IMR-90 (cell line): ENCODE results near the gene DGKG. TPM values are rescaled to one million over a fixed set of nuclear protein-coding genes. Genes with fewer than 3 reads are reported as not detected.

Experiments
- ATAC-seq: fragments of 200-7000 bp; cut with Tn5 transposase; 2 replicates; pipeline ENCODE4 v1.9.1; 2020; ENCODE audit warnings: low read depth, mild to moderate bottlenecking, moderate library complexity
- BruUV-seq: library from RNA; stranded (reverse); fragments of 400-500 nt; replicated peaks from 2 replicates; lab custom pipeline; 2021; lab: Mats Ljungman, UMichigan
- CTCF ChIA-PET: fragments of 300-600 bp; formaldehyde crosslinking; extraction: SDS; loops from one replicate; lab custom pipeline; 2021; ENCODE audit warnings: antibody characterized with exemption; lab: Yijun Ruan, JAX
- POLR2A ChIA-PET: fragments of 300-600 bp; sonication (Branson Sonifier 250); formaldehyde crosslinking; loops from one replicate; lab custom pipeline; 2022; ENCODE audit warnings: antibody characterized with exemption; ENCODE audit not compliant: unreplicated experiment; lab: Charles Lee
- DNase-seq: peaks from one replicate; pipeline ENCODE4 v3.0.0; 2013
- H2AFZ ChIP-seq: replicated peaks from 2 replicates; pipeline ENCODE3; 2013; ENCODE audit warnings: low read length, mild to moderate bottlenecking; ENCODE audit not compliant: poor library complexity
- H2AK5ac ChIP-seq: 2 replicates; pipeline ENCODE4 v1.6.1; 2013; ENCODE audit warnings: low read depth, low read length, inconsistent platforms
- H2AK9ac ChIP-seq: replicated peaks from 2 replicates; pipeline ENCODE3; 2013; ENCODE audit warnings: mild to moderate bottlenecking, low read depth, low read length, moderate library complexity; ENCODE audit not compliant: poor library complexity
- H2BK120ac ChIP-seq: 2 replicates; pipeline ENCODE4 v1.6.1; 2013; ENCODE audit warnings: low read depth, low read length, inconsistent platforms
- H2BK15ac ChIP-seq: 3 replicates; pipeline ENCODE4 v1.6.1; 2013; ENCODE audit warnings: low read depth, low read length, inconsistent platforms
- H2BK20ac ChIP-seq: 2 replicates; pipeline ENCODE4 v1.6.1; 2013; ENCODE audit warnings: low read depth, mild to moderate bottlenecking, inconsistent platforms, low read length, moderate library complexity
- H2BK5ac ChIP-seq: 2 replicates; pipeline ENCODE4 v1.6.1; 2013; ENCODE audit warnings: mild to moderate bottlenecking, low read depth, low read length, inconsistent platforms; ENCODE audit not compliant: poor library complexity, severe bottlenecking
- H3K14ac ChIP-seq: replicated peaks from 2 replicates; pipeline ENCODE4 v1.6.1; 2013; ENCODE audit warnings: low read depth, low read length, inconsistent platforms
- H3K18ac ChIP-seq: 2 replicates; pipeline ENCODE4 v1.6.1; 2013; ENCODE audit warnings: low read depth, low read length, control low read depth
- H3K23ac ChIP-seq: 2 replicates; pipeline ENCODE4 v1.6.1; 2013; ENCODE audit warnings: low read depth, low read length, inconsistent platforms
- H3K27ac ChIP-seq: 2 replicates; pipeline ENCODE4 v1.5.1; 2013; ENCODE audit warnings: mild to moderate bottlenecking, control low read depth, low read length; ENCODE audit not compliant: insufficient read depth
- H3K27me3 ChIP-seq: 2 replicates; pipeline ENCODE4 v1.6.1; 2013; ENCODE audit warnings: low read length; ENCODE audit not compliant: control insufficient read depth, insufficient read depth
- H3K36me3 ChIP-seq: 2 replicates; pipeline ENCODE4 v1.6.1; 2013; ENCODE audit warnings: low read length, mixed read lengths; ENCODE audit not compliant: control insufficient read depth, insufficient read depth
- H3K4ac ChIP-seq: 2 replicates; pipeline ENCODE4 v1.6.1; 2013; ENCODE audit warnings: low read depth, low read length, inconsistent platforms
- H3K4me1 ChIP-seq: 2 replicates; pipeline ENCODE4 v1.6.1; 2013; ENCODE audit warnings: low read length, mixed read lengths; ENCODE audit not compliant: control insufficient read depth, insufficient read depth
- H3K4me2 ChIP-seq: 2 replicates; pipeline ENCODE4 v1.6.1; 2013; ENCODE audit warnings: low read depth, mild to moderate bottlenecking, control low read depth, low read length, moderate library complexity
- H3K4me3 ChIP-seq: 2 replicates; pipeline ENCODE4 v1.5.1; 2013; ENCODE audit warnings: low read depth, mild to moderate bottlenecking, control low read depth, low read length, moderate library complexity; ENCODE audit not compliant: insufficient read depth
- H3K56ac ChIP-seq: 2 replicates; pipeline ENCODE4 v1.6.1; 2013; ENCODE audit warnings: low read length, inconsistent platforms; ENCODE audit not compliant: insufficient read depth; ENCODE audit errors: extremely low read depth
- H3K79me1 ChIP-seq, 2 experiments: 2 replicates each; pipeline ENCODE4 v1.6.1; 2013; ENCODE audit warnings: low read length in 2 of 2, inconsistent platforms in 1 of 2, low read depth in 1 of 2
- H3K9ac ChIP-seq: 2 replicates; pipeline ENCODE4 v1.6.1; 2013; ENCODE audit warnings: low read depth, low read length, control low read depth
- H3K9me1 ChIP-seq: 2 replicates; pipeline ENCODE4 v1.6.1; 2013; ENCODE audit warnings: low read length, inconsistent platforms; ENCODE audit not compliant: insufficient read depth
- H3K9me3 ChIP-seq: 2 replicates; pipeline ENCODE4 v1.6.1; 2013; ENCODE audit warnings: low read length; ENCODE audit not compliant: control insufficient read depth, insufficient read depth
- H4K20me1 ChIP-seq: 2 replicates; pipeline ENCODE4 v1.6.1; 2013; ENCODE audit warnings: low read length, inconsistent platforms; ENCODE audit not compliant: insufficient read depth
- H4K5ac ChIP-seq: 2 replicates; pipeline ENCODE4 v1.6.1; 2013; ENCODE audit warnings: mild to moderate bottlenecking, low read depth, low read length, control low read depth
- H4K8ac ChIP-seq, 2 experiments: 2 replicates each; pipeline ENCODE4 v1.6.1; 2013; ENCODE audit warnings: low read depth in 2 of 2, low read length in 2 of 2, control low read depth in 1 of 2, inconsistent platforms in 1 of 2
- H4K91ac ChIP-seq: 2 replicates; pipeline ENCODE4 v1.6.1; 2013; ENCODE audit warnings: low read depth, low read length, inconsistent platforms; ENCODE audit not compliant: insufficient read depth
- BHLHE40 ChIP-seq: fragments of 150-350 bp; IDR thresholded peaks from 2 replicates; pipeline ENCODE4 v1.6.1; 2016; ENCODE audit warnings: mild to moderate bottlenecking, low read depth, low read length
- CEBPB ChIP-seq: IDR thresholded peaks from 2 replicates; pipeline ENCODE4 v1.6.1; 2012; ENCODE audit warnings: low read depth, low read length, improper control_type of control experiment
- CHD1 ChIP-seq: IDR thresholded peaks from 2 replicates; pipeline ENCODE4 v1.6.1; 2012; ENCODE audit warnings: low read depth, low read length, improper control_type of control experiment
- FOS ChIP-seq: fragments of 150-350 bp; IDR thresholded peaks from 2 replicates; pipeline ENCODE4 v1.6.1; 2016; ENCODE audit warnings: low read depth, low read length
- MAFK ChIP-seq: IDR thresholded peaks from 2 replicates; pipeline ENCODE4 v1.6.1; 2012; ENCODE audit warnings: low read depth, low read length, improper control_type of control experiment
- MAZ ChIP-seq: IDR thresholded peaks from 2 replicates; pipeline ENCODE4 v1.6.1; 2012; ENCODE audit warnings: low read depth, mild to moderate bottlenecking, low read length, improper control_type of control experiment, moderate library complexity, borderline replicate concordance
- MXI1 ChIP-seq: IDR thresholded peaks from 2 replicates; pipeline ENCODE4 v1.6.1; 2012; ENCODE audit warnings: low read depth, mild to moderate bottlenecking, low read length, moderate library complexity, borderline replicate concordance
- NFE2L2 ChIP-seq: fragments of 150-350 bp; IDR thresholded peaks from 2 replicates; pipeline ENCODE4 v1.6.1; 2016; ENCODE audit warnings: low read depth, mild to moderate bottlenecking, low read length
- POLR2A ChIP-seq: IDR thresholded peaks from 2 replicates; pipeline ENCODE4 v1.6.1; 2012; ENCODE audit warnings: mild to moderate bottlenecking, low read depth, low read length
- RAD21 ChIP-seq: IDR thresholded peaks from 2 replicates; pipeline ENCODE4 v1.6.1; 2012; ENCODE audit warnings: low read length, improper control_type of control experiment
- RCOR1 ChIP-seq: IDR thresholded peaks from 2 replicates; pipeline ENCODE4 v1.6.1; 2012; ENCODE audit warnings: mild to moderate bottlenecking, low read length, improper control_type of control experiment; ENCODE audit not compliant: insufficient replicate concordance
- RFX5 ChIP-seq: IDR thresholded peaks from 2 replicates; pipeline ENCODE4 v1.8.0; 2012; ENCODE audit warnings: low read depth, mild to moderate bottlenecking, low read length, moderate library complexity
- SMC3 ChIP-seq: fragments of 150-350 bp; IDR thresholded peaks from 2 replicates; pipeline ENCODE4 v1.6.1; 2016; ENCODE audit warnings: low read depth, mild to moderate bottlenecking, antibody characterized with exemption, low read length, moderate library complexity
- WGBS, 2 experiments: methylation state at CpG; one replicate each; pipeline versions ENCODE4 v1.1.5 to v1.1.7; 2013; ENCODE audit warnings: missing lambda C conversion rate in 2 of 2; ENCODE audit not compliant: insufficient read length in 1 of 2; ENCODE audit errors: extremely low coverage in 2 of 2; 5-methylcytosine and 5-hydroxymethylcytosine counted together
- dilution Hi-C: fragments of 300-500 bp; cut with HindIII; formaldehyde crosslinking; loops from one replicate; pipeline ENCODE4 v1.14.3; 2018; ENCODE audit warnings: low sequenced_read_pairs; ENCODE audit not compliant: unreplicated experiment
- in situ Hi-C: fragments of 300-500 bp; cut with MboI; formaldehyde crosslinking; loops from 3 replicates; pipeline ENCODE4 v1.14.3; 2019; ENCODE audit warnings: low sequenced_read_pairs, inconsistent platforms, mixed read lengths
- intact Hi-C: fragments of 100-400 bp; cut with micrococcal nuclease; formaldehyde crosslinking; loops from 2 replicates; pipeline ENCODE4 v1.10.0; 2022
- polyA plus RNA-seq, 3 experiments: library from polyadenylated mRNA; depleted of rRNA; stranded (reverse); fragments of >200 nt; gene quantifications; 2 replicates each; pipeline ENCODE4 v1.2.3, GENCODE V29; 2012; ENCODE audit warnings: low replicate concordance in 1 of 3
- total RNA-seq: library from RNA; depleted of rRNA; stranded (reverse); fragments of >200 nt; gene quantifications from 2 replicates; pipeline ENCODE4 v1.2.3, GENCODE V29; 2012
- TF ChIP-seq, protein P1 (sequence below): fragments of 150-350 bp; IDR thresholded peaks from 2 replicates; pipeline ENCODE4 v1.6.1; 2016; ENCODE audit warnings: low read depth, mild to moderate bottlenecking, low read length, moderate library complexity, borderline replicate concordance
- TF ChIP-seq, protein P2 (sequence below): fragments of 150-350 bp; IDR thresholded peaks from 2 replicates; pipeline ENCODE4 v1.6.1; 2017; ENCODE audit warnings: mild to moderate bottlenecking, antibody characterized with exemption, low read length, low read depth
- TF ChIP-seq, protein P3 (sequence below): conservative IDR thresholded peaks from 2 replicates; pipeline ENCODE4 v1.5.1; 2012; ENCODE audit warnings: mild to moderate bottlenecking, low read depth, low read length, improper control_type of control experiment

DGKG gene
- total and polyA plus RNA-seq, 2 of the 4 experiments (the other 2 are of a cell fraction), result 1.2 to 4.1 TPM

DNA sequence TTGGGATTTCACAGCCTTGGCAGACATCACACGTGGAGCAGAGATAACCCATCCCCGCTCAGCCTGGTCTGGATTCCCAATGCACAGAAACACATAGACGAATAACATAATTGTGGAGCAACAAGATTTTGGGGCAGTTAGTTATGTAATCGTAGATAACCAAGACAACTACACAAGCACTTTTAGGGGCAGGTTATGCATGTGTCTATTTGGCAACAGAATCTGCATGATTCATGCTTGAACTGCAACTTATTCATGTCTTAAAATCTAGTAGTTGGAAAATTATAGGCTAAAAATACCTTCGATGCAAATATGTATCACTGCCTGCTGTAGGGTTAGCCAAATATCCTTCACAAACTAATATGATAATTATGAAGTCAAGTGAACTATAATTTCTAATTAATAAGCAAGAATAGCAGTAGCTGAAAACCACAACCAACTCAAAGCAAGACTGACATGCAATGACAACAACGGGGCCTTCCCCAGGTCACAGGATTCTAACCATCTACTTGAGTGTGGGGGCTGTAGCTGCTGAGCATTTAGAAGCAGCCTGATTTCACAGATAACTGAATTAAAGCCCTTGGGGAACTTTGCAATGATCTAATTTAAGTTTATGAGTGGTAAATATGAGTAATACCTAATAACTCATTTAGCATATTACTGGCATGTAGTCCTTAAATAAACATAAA lies 31.1 kb downstream of the DGKG start:
- 17% methylated on average over 1 of the region's 6 CpGs; no CpG with 5 or more reads in 1 of the 2 experiments for WGBS, 2 experiments
- no peaks in the 10 kb centered on the region for H3K9me1 ChIP-seq

More for the DNA sequence above, 31.1 kb downstream of the DGKG start:
- no peak overlapping the region for H3K14ac ChIP-seq
- no peaks in the 10 kb centered on the region for H3K9me3 ChIP-seq
- in situ Hi-C loops, result no loop called here
- H3K36me3 ChIP-seq, result no peaks in the 10 kb centered on the region
- H2BK120ac ChIP-seq, result no peak overlapping the region
- no peak overlapping the region for H4K5ac ChIP-seq
- ChIA-PET POLR2A (no interaction called here), CTCF (interaction anchor here (1.0 kb wide), 1 partner anchor 209 kb away, joined by 5 read pairs; no protein-coding TSS in a partner anchor)
- no peaks in the 10 kb centered on the region for H4K20me1 ChIP-seq
- no peaks in the 10 kb centered on the region for H3K79me1 ChIP-seq
- TF ChIP-seq, protein P1, sequence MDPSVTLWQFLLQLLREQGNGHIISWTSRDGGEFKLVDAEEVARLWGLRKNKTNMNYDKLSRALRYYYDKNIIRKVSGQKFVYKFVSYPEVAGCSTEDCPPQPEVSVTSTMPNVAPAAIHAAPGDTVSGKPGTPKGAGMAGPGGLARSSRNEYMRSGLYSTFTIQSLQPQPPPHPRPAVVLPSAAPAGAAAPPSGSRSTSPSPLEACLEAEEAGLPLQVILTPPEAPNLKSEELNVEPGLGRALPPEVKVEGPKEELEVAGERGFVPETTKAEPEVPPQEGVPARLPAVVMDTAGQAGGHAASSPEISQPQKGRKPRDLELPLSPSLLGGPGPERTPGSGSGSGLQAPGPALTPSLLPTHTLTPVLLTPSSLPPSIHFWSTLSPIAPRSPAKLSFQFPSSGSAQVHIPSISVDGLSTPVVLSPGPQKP, result no peak
- TF ChIP-seq, protein P2, sequence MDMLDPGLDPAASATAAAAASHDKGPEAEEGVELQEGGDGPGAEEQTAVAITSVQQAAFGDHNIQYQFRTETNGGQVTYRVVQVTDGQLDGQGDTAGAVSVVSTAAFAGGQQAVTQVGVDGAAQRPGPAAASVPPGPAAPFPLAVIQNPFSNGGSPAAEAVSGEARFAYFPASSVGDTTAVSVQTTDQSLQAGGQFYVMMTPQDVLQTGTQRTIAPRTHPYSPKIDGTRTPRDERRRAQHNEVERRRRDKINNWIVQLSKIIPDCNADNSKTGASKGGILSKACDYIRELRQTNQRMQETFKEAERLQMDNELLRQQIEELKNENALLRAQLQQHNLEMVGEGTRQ, result no peak
- no peak for TF ChIP-seq MAFK
- no peak for TF ChIP-seq BHLHE40
- no peak for TF ChIP-seq POLR2A
- no peak for TF ChIP-seq SMC3
- TF ChIP-seq FOS, result no peak
- TF ChIP-seq MXI1, result no peak
- TF ChIP-seq NFE2L2, result no peak
- no peak for TF ChIP-seq CEBPB
- TF ChIP-seq RCOR1, result no peak
- TF ChIP-seq RFX5, result no peak
- TF ChIP-seq, protein P3, sequence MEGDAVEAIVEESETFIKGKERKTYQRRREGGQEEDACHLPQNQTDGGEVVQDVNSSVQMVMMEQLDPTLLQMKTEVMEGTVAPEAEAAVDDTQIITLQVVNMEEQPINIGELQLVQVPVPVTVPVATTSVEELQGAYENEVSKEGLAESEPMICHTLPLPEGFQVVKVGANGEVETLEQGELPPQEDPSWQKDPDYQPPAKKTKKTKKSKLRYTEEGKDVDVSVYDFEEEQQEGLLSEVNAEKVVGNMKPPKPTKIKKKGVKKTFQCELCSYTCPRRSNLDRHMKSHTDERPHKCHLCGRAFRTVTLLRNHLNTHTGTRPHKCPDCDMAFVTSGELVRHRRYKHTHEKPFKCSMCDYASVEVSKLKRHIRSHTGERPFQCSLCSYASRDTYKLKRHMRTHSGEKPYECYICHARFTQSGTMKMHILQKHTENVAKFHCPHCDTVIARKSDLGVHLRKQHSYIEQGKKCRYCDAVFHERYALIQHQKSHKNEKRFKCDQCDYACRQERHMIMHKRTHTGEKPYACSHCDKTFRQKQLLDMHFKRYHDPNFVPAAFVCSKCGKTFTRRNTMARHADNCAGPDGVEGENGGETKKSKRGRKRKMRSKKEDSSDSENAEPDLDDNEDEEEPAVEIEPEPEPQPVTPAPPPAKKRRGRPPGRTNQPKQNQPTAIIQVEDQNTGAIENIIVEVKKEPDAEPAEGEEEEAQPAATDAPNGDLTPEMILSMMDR, result no peak
- no peak for TF ChIP-seq RAD21
- TF ChIP-seq MAZ, result no peak
- no peak for TF ChIP-seq CHD1
- no peak for DNase-seq
- no TSS peak for BruUV-seq
- no peak overlapping the region for H3K9ac ChIP-seq
- no peak overlapping the region for H2BK20ac ChIP-seq
- no peak overlapping the region for H3K4ac ChIP-seq
- no peak overlapping the region for H2BK5ac ChIP-seq
- intact Hi-C loops, result no loop called here
- H2BK15ac ChIP-seq, result no peak overlapping the region
- H3K56ac ChIP-seq, result no peak overlapping the region
- H3K27ac ChIP-seq, result no peak overlapping the region
- H3K4me2 ChIP-seq, result no peak overlapping the region
- no peak overlapping the region for H2AFZ ChIP-seq
- no peak overlapping the region for H3K18ac ChIP-seq
- H4K8ac ChIP-seq, result no peak overlapping the region
- H3K27me3 ChIP-seq, result peaks cover 21% of the 10 kb centered on the region
- H2AK9ac ChIP-seq, result no peak overlapping the region
- H4K91ac ChIP-seq, result no peak overlapping the region
- H3K23ac ChIP-seq, result no peak overlapping the region
- no peak for ATAC-seq
- H2AK5ac ChIP-seq, result no peak overlapping the region
- dilution Hi-C loops, result no loop called here
- no peak overlapping the region for H3K4me3 ChIP-seq
- no peaks in the 10 kb centered on the region for H3K4me1 ChIP-seq
